ENCODE results near the gene GPX5. TPM values are rescaled to one million over a fixed set of nuclear protein-coding genes. Genes with fewer than 3 reads are reported as not detected.

The GPX5 gene, protein sequence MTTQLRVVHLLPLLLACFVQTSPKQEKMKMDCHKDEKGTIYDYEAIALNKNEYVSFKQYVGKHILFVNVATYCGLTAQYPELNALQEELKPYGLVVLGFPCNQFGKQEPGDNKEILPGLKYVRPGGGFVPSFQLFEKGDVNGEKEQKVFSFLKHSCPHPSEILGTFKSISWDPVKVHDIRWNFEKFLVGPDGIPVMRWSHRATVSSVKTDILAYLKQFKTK
- polyA plus RNA-seq (2013, experiment 1 of 2): 0.15 TPM
- polyA plus RNA-seq (2013, experiment 2 of 2): 0.18 TPM

GRCh38 chr6:28525496-28526039 is at the start of gene GPX5:
Gene GPX5, plus strand, starts transcription at chr6:28525881. Its CDS starts 133 bp downstream, at chr6:28526014.
- no peak within 1 kb of the TSS for H4K5ac ChIP-seq (ENCODE audit: low read length)
- H3K18ac ChIP-seq (ENCODE audit: low read length): no peak within 1 kb of the TSS
- H2BK120ac ChIP-seq (ENCODE audit: low read depth, low read length): no peak within 1 kb of the TSS
- H2AK5ac ChIP-seq (ENCODE audit: low read length): no peak within 1 kb of the TSS
- H3K27ac ChIP-seq (ENCODE audit: low read depth, low read length): no peak within 1 kb of the TSS
- peak; percentile 85 for DNase-seq
- no peak within 1 kb of the TSS for H2BK15ac ChIP-seq (replicated peaks; ENCODE audit: low read depth)
- H3K79me2 ChIP-seq (ENCODE audit: control insufficient read depth, insufficient read depth, low read length): no peaks in the 10 kb centered on the region
- H3K36me3 ChIP-seq (ENCODE audit: control insufficient read depth, insufficient read depth, low read length): no peaks in the 10 kb centered on the region
- H3K4me1 ChIP-seq (ENCODE audit: control insufficient read depth, low read depth, low read length): no peaks in the 10 kb centered on the region
- no peak within 1 kb of the TSS for H4K8ac ChIP-seq (ENCODE audit: low read depth, low read length)
- no peak within 1 kb of the TSS for H3K9ac ChIP-seq (ENCODE audit: low read length)
- H3K56ac ChIP-seq (ENCODE audit: low read length): no peak within 1 kb of the TSS
- H3K27me3 ChIP-seq (ENCODE audit: insufficient read depth, low read length, poor library complexity): no peaks in the 10 kb centered on the region
- H3K4me3 ChIP-seq (ENCODE audit: low read length): no peak within 1 kb of the TSS
- H3K4ac ChIP-seq (ENCODE audit: low read depth, low read length): no peak within 1 kb of the TSS
- no peaks in the 10 kb centered on the region for H3K79me1 ChIP-seq (ENCODE audit: low read length)
- no peak within 1 kb of the TSS for H3K4me2 ChIP-seq (ENCODE audit: low read length)
- H3K23ac ChIP-seq (ENCODE audit: low read length): no peak within 1 kb of the TSS
- no CpG with 5 or more reads among the region's 10 CpGs for WGBS (ENCODE audit: extremely low coverage, insufficient coverage, low lambda C conversion rate)
- no peak within 1 kb of the TSS for H2BK5ac ChIP-seq (ENCODE audit: low read length)

GRCh38 chr6:28478518-28478917 is 47.2 kb upstream of the GPX5 start:
- Histone ChIP-seq H2BK5ac (ENCODE audit: low read length) (no peak overlapping the region), H3K27ac (ENCODE audit: low read depth, low read length) (no peak overlapping the region), H3K4me1 (ENCODE audit: control insufficient read depth, low read depth, low read length) (no peaks in the 10 kb centered on the region), H2BK120ac (ENCODE audit: low read depth, low read length) (no peak overlapping the region), H3K4me2 (ENCODE audit: low read length) (no peak overlapping the region), H2BK15ac (replicated peaks; ENCODE audit: low read depth) (no peak overlapping the region), H3K9ac (ENCODE audit: low read length) (no peak overlapping the region), H3K23ac (ENCODE audit: low read length) (no peak overlapping the region), H3K4me3 (ENCODE audit: low read length) (no peak overlapping the region), H3K79me1 (ENCODE audit: low read length) (no peaks in the 10 kb centered on the region), H2AK5ac (ENCODE audit: low read length) (no peak overlapping the region), H4K5ac (ENCODE audit: low read length) (no peak overlapping the region), H3K27me3 (ENCODE audit: insufficient read depth, low read length, poor library complexity) (no peaks in the 10 kb centered on the region), H3K4ac (ENCODE audit: low read depth, low read length) (no peak overlapping the region), H3K56ac (ENCODE audit: low read length) (no peak overlapping the region), H3K18ac (ENCODE audit: low read length) (no peak overlapping the region), H4K8ac (ENCODE audit: low read depth, low read length) (no peak overlapping the region), H3K79me2 (ENCODE audit: control insufficient read depth, insufficient read depth, low read length) (no peaks in the 10 kb centered on the region), H3K36me3 (ENCODE audit: control insufficient read depth, insufficient read depth, low read length) (no peaks in the 10 kb centered on the region)
- no CpG with 5 or more reads among the region's 12 CpGs for WGBS (ENCODE audit: extremely low coverage, insufficient coverage, low lambda C conversion rate)
- no peak for DNase-seq

- Histone ChIP-seq H2AK5ac (ENCODE audit: low read length) (no peak overlapping the region), H3K23ac (ENCODE audit: low read length) (no peak overlapping the region), H3K79me1 (ENCODE audit: low read length) (no peaks in the 10 kb centered on the region), H3K18ac (ENCODE audit: low read length) (no peak overlapping the region), H3K9ac (ENCODE audit: low read length) (no peak overlapping the region), H3K4me3 (ENCODE audit: low read length) (no peak overlapping the region), H3K4ac (ENCODE audit: low read depth, low read length) (no peak overlapping the region), H4K8ac (ENCODE audit: low read depth, low read length) (no peak overlapping the region), H4K5ac (ENCODE audit: low read length) (no peak overlapping the region), H3K4me2 (ENCODE audit: low read length) (no peak overlapping the region), H3K56ac (ENCODE audit: low read length) (no peak overlapping the region), H3K4me1 (ENCODE audit: control insufficient read depth, low read depth, low read length) (no peaks in the 10 kb centered on the region), H2BK5ac (ENCODE audit: low read length) (no peak overlapping the region), H3K79me2 (ENCODE audit: control insufficient read depth, insufficient read depth, low read length) (no peaks in the 10 kb centered on the region), H3K36me3 (ENCODE audit: control insufficient read depth, insufficient read depth, low read length) (no peaks in the 10 kb centered on the region), H3K27me3 (ENCODE audit: insufficient read depth, low read length, poor library complexity) (no peaks in the 10 kb centered on the region), H2BK15ac (replicated peaks; ENCODE audit: low read depth) (no peak overlapping the region), H3K27ac (ENCODE audit: low read depth, low read length) (no peak overlapping the region), H2BK120ac (ENCODE audit: low read depth, low read length) (no peak overlapping the region)
- no CpG with 5 or more reads among the region's 9 CpGs for WGBS (ENCODE audit: extremely low coverage, insufficient coverage, low lambda C conversion rate)
- DNase-seq: no peak
Measured at GRCh38 chr6:28480253-28480932, 45.3 kb upstream of the GPX5 start.

DNA sequence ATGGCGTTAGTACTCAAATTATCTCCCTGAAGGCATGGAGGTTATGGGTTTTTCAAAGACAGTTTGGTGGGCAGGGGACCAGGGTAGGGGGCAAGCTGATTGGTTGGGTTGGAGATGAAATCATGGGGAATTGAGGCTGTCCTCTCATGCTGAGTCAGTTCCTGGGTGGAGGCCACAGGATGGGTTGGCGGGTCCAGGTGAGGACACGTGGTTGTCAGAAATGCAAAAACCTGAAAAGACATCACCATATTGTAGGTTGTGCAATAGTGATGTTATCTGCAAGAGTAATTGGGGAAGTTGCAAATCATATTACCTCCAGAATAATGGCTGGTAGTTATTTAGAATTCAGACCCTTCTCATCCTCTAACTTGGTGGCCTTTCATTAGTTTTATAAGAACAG is 40.2 kb upstream of the GPX5 start:
- no peak overlapping the region for H3K56ac ChIP-seq (ENCODE audit: low read length)
- no peaks in the 10 kb centered on the region for H3K4me1 ChIP-seq (ENCODE audit: control insufficient read depth, low read depth, low read length)
- no peak overlapping the region for H2BK120ac ChIP-seq (ENCODE audit: low read depth, low read length)
- H3K79me1 ChIP-seq (ENCODE audit: low read length): no peaks in the 10 kb centered on the region
- no peaks in the 10 kb centered on the region for H3K79me2 ChIP-seq (ENCODE audit: control insufficient read depth, insufficient read depth, low read length)
- H3K18ac ChIP-seq (ENCODE audit: low read length): no peak overlapping the region
- H3K4me3 ChIP-seq (ENCODE audit: low read length): no peak overlapping the region
- H2AK5ac ChIP-seq (ENCODE audit: low read length): no peak overlapping the region
- no peak overlapping the region for H3K23ac ChIP-seq (ENCODE audit: low read length)
- no peaks in the 10 kb centered on the region for H3K36me3 ChIP-seq (ENCODE audit: control insufficient read depth, insufficient read depth, low read length)
- H3K4me2 ChIP-seq (ENCODE audit: low read length): no peak overlapping the region
- no CpG with 5 or more reads among the region's 3 CpGs for WGBS (ENCODE audit: extremely low coverage, insufficient coverage, low lambda C conversion rate)
- no peak overlapping the region for H4K8ac ChIP-seq (ENCODE audit: low read depth, low read length)
- H2BK15ac ChIP-seq (replicated peaks; ENCODE audit: low read depth): no peak overlapping the region
- no peak overlapping the region for H3K27ac ChIP-seq (ENCODE audit: low read depth, low read length)
- no peak overlapping the region for H4K5ac ChIP-seq (ENCODE audit: low read length)
- H3K4ac ChIP-seq (ENCODE audit: low read depth, low read length): no peak overlapping the region
- H3K27me3 ChIP-seq (ENCODE audit: insufficient read depth, low read length, poor library complexity): no peaks in the 10 kb centered on the region
- DNase-seq: no peak
- no peak overlapping the region for H2BK5ac ChIP-seq (ENCODE audit: low read length)
- no peak overlapping the region for H3K9ac ChIP-seq (ENCODE audit: low read length)

DNA sequence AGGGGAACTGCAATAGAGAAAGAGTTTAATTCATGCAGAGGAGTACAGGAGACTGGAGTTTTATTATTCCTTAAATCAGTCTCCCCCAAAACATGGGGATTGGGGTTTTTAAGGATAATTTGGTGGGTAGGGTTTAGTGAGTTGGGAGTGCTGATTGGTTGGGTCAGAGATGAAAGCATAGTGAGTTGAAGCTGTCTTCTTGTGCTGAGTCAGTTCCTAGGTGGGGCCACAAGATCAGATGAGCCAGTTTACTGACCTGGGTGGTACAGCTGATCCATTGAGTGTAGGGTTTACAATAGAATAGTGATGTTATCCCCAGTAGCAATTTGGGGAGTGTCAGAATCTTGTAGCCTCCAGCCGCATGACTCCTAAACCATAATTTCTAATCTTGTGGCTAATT is 39.1 kb upstream of the GPX5 start:
- Histone ChIP-seq H4K8ac (ENCODE audit: low read depth, low read length) (no peak overlapping the region), H3K4me3 (ENCODE audit: low read length) (no peak overlapping the region), H3K79me2 (ENCODE audit: control insufficient read depth, insufficient read depth, low read length) (no peaks in the 10 kb centered on the region), H2BK15ac (replicated peaks; ENCODE audit: low read depth) (no peak overlapping the region), H4K5ac (ENCODE audit: low read length) (no peak overlapping the region), H2AK5ac (ENCODE audit: low read length) (no peak overlapping the region), H3K27me3 (ENCODE audit: insufficient read depth, low read length, poor library complexity) (no peaks in the 10 kb centered on the region), H3K79me1 (ENCODE audit: low read length) (no peaks in the 10 kb centered on the region), H2BK5ac (ENCODE audit: low read length) (no peak overlapping the region), H3K27ac (ENCODE audit: low read depth, low read length) (no peak overlapping the region), H3K36me3 (ENCODE audit: control insufficient read depth, insufficient read depth, low read length) (no peaks in the 10 kb centered on the region), H2BK120ac (ENCODE audit: low read depth, low read length) (no peak overlapping the region), H3K4me1 (ENCODE audit: control insufficient read depth, low read depth, low read length) (no peaks in the 10 kb centered on the region), H3K23ac (ENCODE audit: low read length) (no peak overlapping the region), H3K4me2 (ENCODE audit: low read length) (no peak overlapping the region), H3K56ac (ENCODE audit: low read length) (no peak overlapping the region), H3K4ac (ENCODE audit: low read depth, low read length) (no peak overlapping the region), H3K18ac (ENCODE audit: low read length) (no peak overlapping the region), H3K9ac (ENCODE audit: low read length) (no peak overlapping the region)
- no CpG with 5 or more reads among the region's 1 CpG for WGBS (ENCODE audit: extremely low coverage, insufficient coverage, low lambda C conversion rate)
- DNase-seq: no peak

Measured in mesendoderm (in vitro differentiated cells).